GM12878 (cell line): Measurements from ENCODE around the gene DBNDD2. TPM values are rescaled to one million over a fixed set of nuclear protein-coding genes. Genes with fewer than 3 reads are reported as not detected.

ENCODE experiments used
- ATAC-seq: fragments of 200-7000 bp; cut with Tn5 transposase; 3 replicates; pipeline ENCODE4 v1.9.1; 2020; ENCODE audit warnings: mild to moderate bottlenecking, moderate library complexity
- BruUV-seq: library from RNA; stranded (reverse); fragments of 400-500 nt; replicated peaks from 2 replicates; lab custom pipeline; 2021; lab: Mats Ljungman, UMichigan
- CTCF ChIA-PET: fragments of 300-600 bp; sonication (Branson Sonifier 250); formaldehyde crosslinking; extraction: SDS; loops from one replicate; lab custom pipeline; 2021; ENCODE audit warnings: inconsistent platforms; lab: Yijun Ruan, JAX
- POLR2A ChIA-PET: fragments of 350-600 bp; formaldehyde crosslinking; extraction: SDS; loops from one replicate; lab custom pipeline; 2021; ENCODE audit warnings: inconsistent platforms; lab: Charles Lee
- RAD21 ChIA-PET: fragments of 300-600 bp; sonication (Branson Sonifier 250); formaldehyde crosslinking; loops from one replicate; lab custom pipeline; 2023; ENCODE audit warnings: antibody characterized with exemption; ENCODE audit not compliant: unreplicated experiment; lab: Charles Lee
- SMC1A ChIA-PET: fragments of 300-600 bp; sonication (Branson Sonifier 250); formaldehyde crosslinking; loops from one replicate; lab custom pipeline; 2023; ENCODE audit not compliant: unreplicated experiment, uncharacterized antibody; lab: Charles Lee
- DNase-seq: peaks from one replicate; pipeline ENCODE4 v3.0.0-alpha.2; 2011; ENCODE audit warnings: low read depth, low spot score
- FAIRE-seq: peaks from 3 replicates; lab custom pipeline; 2011; peaks lifted over from hg19 to GRCh38; lab: Jason Lieb, UNC
- H2AFZ ChIP-seq: 2 replicates; pipeline ENCODE4 v1.6.0; 2011; ENCODE audit warnings: low read depth, low read length, control low read depth; ENCODE audit not compliant: control insufficient read depth
- H3K27ac ChIP-seq: 2 replicates; pipeline ENCODE4 v1.5.1; 2011; ENCODE audit warnings: control low read depth; ENCODE audit not compliant: control insufficient read depth, insufficient read depth
- H3K27me3 ChIP-seq, 2 experiments: replicated peaks in 1 of 2; 2 replicates each; pipeline versions ENCODE4 v1.6.0 to v1.6.1; 2011; ENCODE audit warnings: low read length in 1 of 2; ENCODE audit not compliant: control insufficient read depth in 2 of 2, insufficient read depth in 2 of 2
- H3K36me3 ChIP-seq, 2 experiments: 2 replicates each; pipeline ENCODE4 v1.5.1; 2011; ENCODE audit warnings: low read length in 1 of 2; ENCODE audit not compliant: control insufficient read depth in 2 of 2, insufficient read depth in 2 of 2
- H3K4me1 ChIP-seq: 2 replicates; pipeline ENCODE4 v1.6.1; 2011; ENCODE audit warnings: mild to moderate bottlenecking, low read length, moderate library complexity, mixed read lengths; ENCODE audit not compliant: control insufficient read depth, insufficient read depth
- H3K4me2 ChIP-seq: 2 replicates; pipeline ENCODE4 v1.6.0; 2011; ENCODE audit warnings: control low read depth; ENCODE audit not compliant: control insufficient read depth, insufficient read depth
- H3K4me3 ChIP-seq: fragments of 200-600 bp; sonication (generic); 2 replicates; pipeline ENCODE4 v1.5.1; 2016
- H3K79me2 ChIP-seq: 2 replicates; pipeline ENCODE4 v1.6.0; 2011; ENCODE audit warnings: low read length; ENCODE audit not compliant: control insufficient read depth, insufficient read depth
- H3K9ac ChIP-seq: 2 replicates; pipeline ENCODE4 v1.8.0; 2011; ENCODE audit warnings: low read length, control low read depth, mixed read lengths; ENCODE audit not compliant: control insufficient read depth, insufficient read depth
- H3K9me3 ChIP-seq: replicated peaks from 3 replicates; pipeline ENCODE4 v1.5.1; 2011; ENCODE audit warnings: mild to moderate bottlenecking, low read length; ENCODE audit not compliant: control insufficient read depth, insufficient read depth
- H4K20me1 ChIP-seq: 2 replicates; pipeline ENCODE4 v1.6.0; 2011; ENCODE audit not compliant: control insufficient read depth, insufficient read depth
- CHD2 ChIP-seq: IDR thresholded peaks from 2 replicates; pipeline ENCODE4 v1.6.1; 2011; ENCODE audit warnings: low read depth, low read length, improper control_type of control experiment, borderline replicate concordance
- EGR1 ChIP-seq, 2 experiments: IDR thresholded peaks; 1 replicate in 1 of 2; 2 replicates in 1 of 2; pipeline ENCODE4 v1.6.1; 2011 to 2012; ENCODE audit warnings: low read depth in 2 of 2, low read length in 2 of 2, borderline replicate concordance in 1 of 2, mild to moderate bottlenecking in 1 of 2, moderate library complexity in 1 of 2
- EZH2 ChIP-seq: IDR thresholded peaks from 2 replicates; pipeline ENCODE4 v1.6.1; 2012; ENCODE audit warnings: low read depth, mild to moderate bottlenecking, control low read depth, inconsistent platforms, low read length, borderline replicate concordance; ENCODE audit not compliant: control insufficient read depth
- HDGF ChIP-seq: fragments of 450-650 bp; IDR thresholded peaks from 2 replicates; pipeline ENCODE4 v1.6.1; 2016; ENCODE audit warnings: antibody characterized with exemption
- JUNB ChIP-seq: IDR thresholded peaks from 2 replicates; pipeline ENCODE4 v1.6.1; 2016; ENCODE audit warnings: antibody characterized with exemption, mild to moderate bottlenecking
- JUND ChIP-seq: IDR thresholded peaks from 2 replicates; pipeline ENCODE4 v1.6.1; 2012; ENCODE audit warnings: low read depth, mild to moderate bottlenecking, low read length, improper control_type of control experiment, moderate library complexity
- MTA3 ChIP-seq: IDR thresholded peaks from 2 replicates; pipeline ENCODE4 v1.6.1; 2012; ENCODE audit warnings: low read length, inconsistent platforms, borderline replicate concordance
- NFIC ChIP-seq: IDR thresholded peaks from 2 replicates; pipeline ENCODE4 v1.6.1; 2012; ENCODE audit warnings: low read depth, mild to moderate bottlenecking, inconsistent platforms, low read length, moderate library complexity
- NFYA ChIP-seq: IDR thresholded peaks from 2 replicates; pipeline ENCODE4 v1.6.1; 2011; ENCODE audit warnings: low read depth, mild to moderate bottlenecking, low read length, improper control_type of control experiment, borderline replicate concordance
- NR2F1 ChIP-seq: fragments of 450-650 bp; conservative IDR thresholded peaks from 2 replicates; pipeline ENCODE4 v1.6.1; 2017; ENCODE audit warnings: mild to moderate bottlenecking
- PAX5 ChIP-seq: IDR thresholded peaks from 2 replicates; pipeline ENCODE4 v1.6.1; 2011; ENCODE audit warnings: low read depth, low read length, borderline replicate concordance
- RBBP5 ChIP-seq: fragments of 200-600 bp; sonication (generic); conservative IDR thresholded peaks from 2 replicates; pipeline ENCODE4 v1.6.1; 2016
- SUPT20H ChIP-seq: IDR thresholded peaks from 2 replicates; pipeline ENCODE4 v1.6.1; 2011; ENCODE audit warnings: low read depth, mild to moderate bottlenecking, low read length, moderate library complexity, borderline replicate concordance; ENCODE audit not compliant: control insufficient read depth
- TARDBP ChIP-seq: IDR thresholded peaks from 2 replicates; pipeline ENCODE4 v1.6.1; 2016; ENCODE audit warnings: borderline replicate concordance
- TCF3 ChIP-seq: IDR thresholded peaks from 2 replicates; pipeline ENCODE4 v1.6.1; 2012; ENCODE audit warnings: low read depth, mild to moderate bottlenecking, low read length, borderline replicate concordance; ENCODE audit not compliant: insufficient read depth
- YY1 ChIP-seq: IDR thresholded peaks from 2 replicates; pipeline ENCODE4 v1.6.1; 2011; ENCODE audit warnings: low read depth, mild to moderate bottlenecking, low read length
- WGBS: methylation state at CpG from one replicate; pipeline ENCODE4 v1.1.6; 2016; ENCODE audit warnings: low lambda C conversion rate; ENCODE audit not compliant: insufficient replicate concordance, insufficient coverage; ENCODE audit errors: missing lambda C conversion rate; 5-methylcytosine and 5-hydroxymethylcytosine counted together
- in situ Hi-C: fragments of 300-500 bp; cut with MboI; formaldehyde crosslinking; loops from 9 replicates; pipeline ENCODE4 v1.14.3; 2018; ENCODE audit warnings: mixed read lengths
- intact Hi-C: fragments of 100-400 bp; cut with micrococcal nuclease; formaldehyde crosslinking; loops from one replicate; pipeline ENCODE4 v1.14.2; 2022; ENCODE audit not compliant: unreplicated experiment
- polyA plus RNA-seq, 11 experiments: library from polyadenylated mRNA; depleted of rRNA in 4 of 11; unstranded in 6 of 11; stranded (reverse) in 5 of 11; fragments of >200 nt; fragmentation: Nextera tagmentation in 4 of 11; fragmentation: Illumina TruSeq in 1 of 11; extraction: Ambion mirVana in 4 of 11; extraction: Trizol in 1 of 11; gene quantifications; 1 replicate in 1 of 11; 2 replicates in 10 of 11; pipeline versions ENCODE4 v1.2.1 to v1.2.3, GENCODE V29; 2011 to 2016; ENCODE audit warnings: inconsistent platforms in 2 of 11, missing spikeins in 2 of 11, low read depth in 1 of 11
- total RNA-seq, 4 experiments: library from RNA; depleted of rRNA in 3 of 4; stranded (reverse); fragments of >200 nt in 3 of 4; fragmentation: Illumina TruSeq in 1 of 4; extraction: Trizol in 1 of 4; gene quantifications; 2 replicates each; pipeline versions ENCODE4 v1.2.1 to v1.2.3, GENCODE V29; 2013 to 2021
- TF ChIP-seq, protein P1 (sequence below): IDR thresholded peaks from 2 replicates; pipeline ENCODE4 v1.6.1; 2012; ENCODE audit warnings: low read depth, low read length, improper control_type of control experiment
- TF ChIP-seq, protein P2 (sequence below): fragments of 450-650 bp; IDR thresholded peaks from 2 replicates; pipeline ENCODE4 v1.6.1; 2016; ENCODE audit warnings: mild to moderate bottlenecking
- TF ChIP-seq, protein P3 (sequence below): IDR thresholded peaks from 2 replicates; pipeline ENCODE4 v1.6.1; 2012; ENCODE audit warnings: mild to moderate bottlenecking, low read depth, low read length

DBNDD2 gene
- total and polyA plus RNA-seq, 10 of the 15 experiments (the other 5 are each of a cell fraction or from before 2014, with no cell fraction given): 0.17 to 5.7 (median 0.49) TPM; not detected in 1

DNA sequence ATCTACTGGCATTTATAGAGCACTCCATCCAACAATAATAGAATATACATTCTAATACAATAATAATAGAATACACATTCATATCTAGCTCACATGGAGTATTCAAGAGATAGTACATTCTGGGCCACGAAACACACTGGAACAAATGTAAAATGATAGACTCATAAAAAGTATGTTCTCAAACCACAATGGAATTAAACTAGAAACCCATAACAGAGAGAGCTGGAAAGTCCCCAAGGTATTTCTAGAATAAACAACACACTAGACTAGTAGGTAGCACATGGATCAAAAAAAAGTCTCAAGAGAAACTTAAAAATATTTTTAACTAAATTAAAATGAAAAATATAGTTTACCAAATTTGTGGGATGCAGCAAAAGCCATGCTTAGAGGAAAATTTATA lies 20.8 kb upstream of the DBNDD2 start:
- H3K79me2 ChIP-seq: no peaks in the 10 kb centered on the region
- ChIA-PET SMC1A (interaction anchor here (1.2 kb wide), 1 partner anchor 12 kb away, joined by 3 read pairs; no protein-coding TSS in a partner anchor), RAD21 (no interaction called here), CTCF (interaction anchor here (0.9 to 3.8 kb wide), 8 partner anchors 14 to 50 kb away, joined by 3 to 24 read pairs (median 3); partner anchors contain the start of gene SYS1), POLR2A (no interaction called here)
- in situ Hi-C loops: no loop called here
- WGBS: 9% methylated on average over 1 of the region's 1 CpG
- H4K20me1 ChIP-seq: no peaks in the 10 kb centered on the region
- no peaks in the 10 kb centered on the region for H3K36me3 ChIP-seq
- no peaks in the 10 kb centered on the region for H3K9me3 ChIP-seq
- H3K4me1 ChIP-seq: no peaks in the 10 kb centered on the region
- no peak overlapping the region for H3K4me3 ChIP-seq
- BruUV-seq: no TSS peak
- no peak for DNase-seq
- H3K9ac ChIP-seq: no peak overlapping the region
- H3K27ac ChIP-seq: no peak overlapping the region
- H3K4me2 ChIP-seq: no peak overlapping the region
- no peaks in the 10 kb centered on the region for H3K27me3 ChIP-seq
- no peak for ATAC-seq
- no peak for FAIRE-seq
- intact Hi-C loops: no loop called here
- H2AFZ ChIP-seq: no peak overlapping the region
- TF ChIP-seq, protein P1, sequence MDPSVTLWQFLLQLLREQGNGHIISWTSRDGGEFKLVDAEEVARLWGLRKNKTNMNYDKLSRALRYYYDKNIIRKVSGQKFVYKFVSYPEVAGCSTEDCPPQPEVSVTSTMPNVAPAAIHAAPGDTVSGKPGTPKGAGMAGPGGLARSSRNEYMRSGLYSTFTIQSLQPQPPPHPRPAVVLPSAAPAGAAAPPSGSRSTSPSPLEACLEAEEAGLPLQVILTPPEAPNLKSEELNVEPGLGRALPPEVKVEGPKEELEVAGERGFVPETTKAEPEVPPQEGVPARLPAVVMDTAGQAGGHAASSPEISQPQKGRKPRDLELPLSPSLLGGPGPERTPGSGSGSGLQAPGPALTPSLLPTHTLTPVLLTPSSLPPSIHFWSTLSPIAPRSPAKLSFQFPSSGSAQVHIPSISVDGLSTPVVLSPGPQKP: no peak
- TF ChIP-seq TCF3 (no peak), NR2F1 (no peak), SUPT20H (no peak), NFIC (no peak), MTA3 (no peak), RBBP5 (no peak), JUND (no peak), YY1 (no peak), EGR1 (IDR thresholded peaks at IDR 0.05; ENCODE audit: borderline replicate concordance in 1 of 2, low read depth in 2 of 2, low read length in 2 of 2) (no peak), PAX5 (no peak), JUNB (no peak), EZH2 (no peak), HDGF (no peak), CHD2 (no peak), NFYA (no peak), TARDBP (no peak)
- TF ChIP-seq, protein P2, sequence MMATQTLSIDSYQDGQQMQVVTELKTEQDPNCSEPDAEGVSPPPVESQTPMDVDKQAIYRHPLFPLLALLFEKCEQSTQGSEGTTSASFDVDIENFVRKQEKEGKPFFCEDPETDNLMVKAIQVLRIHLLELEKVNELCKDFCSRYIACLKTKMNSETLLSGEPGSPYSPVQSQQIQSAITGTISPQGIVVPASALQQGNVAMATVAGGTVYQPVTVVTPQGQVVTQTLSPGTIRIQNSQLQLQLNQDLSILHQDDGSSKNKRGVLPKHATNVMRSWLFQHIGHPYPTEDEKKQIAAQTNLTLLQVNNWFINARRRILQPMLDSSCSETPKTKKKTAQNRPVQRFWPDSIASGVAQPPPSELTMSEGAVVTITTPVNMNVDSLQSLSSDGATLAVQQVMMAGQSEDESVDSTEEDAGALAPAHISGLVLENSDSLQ: no peak
- TF ChIP-seq, protein P3, sequence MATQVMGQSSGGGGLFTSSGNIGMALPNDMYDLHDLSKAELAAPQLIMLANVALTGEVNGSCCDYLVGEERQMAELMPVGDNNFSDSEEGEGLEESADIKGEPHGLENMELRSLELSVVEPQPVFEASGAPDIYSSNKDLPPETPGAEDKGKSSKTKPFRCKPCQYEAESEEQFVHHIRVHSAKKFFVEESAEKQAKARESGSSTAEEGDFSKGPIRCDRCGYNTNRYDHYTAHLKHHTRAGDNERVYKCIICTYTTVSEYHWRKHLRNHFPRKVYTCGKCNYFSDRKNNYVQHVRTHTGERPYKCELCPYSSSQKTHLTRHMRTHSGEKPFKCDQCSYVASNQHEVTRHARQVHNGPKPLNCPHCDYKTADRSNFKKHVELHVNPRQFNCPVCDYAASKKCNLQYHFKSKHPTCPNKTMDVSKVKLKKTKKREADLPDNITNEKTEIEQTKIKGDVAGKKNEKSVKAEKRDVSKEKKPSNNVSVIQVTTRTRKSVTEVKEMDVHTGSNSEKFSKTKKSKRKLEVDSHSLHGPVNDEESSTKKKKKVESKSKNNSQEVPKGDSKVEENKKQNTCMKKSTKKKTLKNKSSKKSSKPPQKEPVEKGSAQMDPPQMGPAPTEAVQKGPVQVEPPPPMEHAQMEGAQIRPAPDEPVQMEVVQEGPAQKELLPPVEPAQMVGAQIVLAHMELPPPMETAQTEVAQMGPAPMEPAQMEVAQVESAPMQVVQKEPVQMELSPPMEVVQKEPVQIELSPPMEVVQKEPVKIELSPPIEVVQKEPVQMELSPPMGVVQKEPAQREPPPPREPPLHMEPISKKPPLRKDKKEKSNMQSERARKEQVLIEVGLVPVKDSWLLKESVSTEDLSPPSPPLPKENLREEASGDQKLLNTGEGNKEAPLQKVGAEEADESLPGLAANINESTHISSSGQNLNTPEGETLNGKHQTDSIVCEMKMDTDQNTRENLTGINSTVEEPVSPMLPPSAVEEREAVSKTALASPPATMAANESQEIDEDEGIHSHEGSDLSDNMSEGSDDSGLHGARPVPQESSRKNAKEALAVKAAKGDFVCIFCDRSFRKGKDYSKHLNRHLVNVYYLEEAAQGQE: no peak
